ENCODE measurements around the gene PASK.

GRCh38 chr2:241182126-241182525 is 32.9 kb upstream of the PASK start:
- no peak for TF ChIP-seq CTCF (IDR thresholded peaks at IDR 0.05)
- TF ChIP-seq POLR2A (IDR thresholded peaks at IDR 0.05) = no peak
